LHCN-M2 (cell line): Measurements from ENCODE around the gene CMTM5. TPM values are rescaled to one million over a fixed set of nuclear protein-coding genes. Genes with fewer than 3 reads are reported as not detected.
"Not testable (repeated sequence)": the region's sequence is repeated elsewhere in the genome, so short reads cannot be mapped to it uniquely, and the experiment has no call there.

Source experiments
- DNase-seq: peaks from one replicate; pipeline ENCODE4 v3.0.0-alpha.2; 2012; ENCODE audit warnings: low read depth
- total RNA-seq: library from RNA; depleted of rRNA; stranded (reverse); fragments of >200 nt; gene quantifications from 2 replicates; pipeline ENCODE4 v1.2.3, GENCODE V29; 2014

CMTM5 gene
- total RNA-seq, 1 experiment from 2014 or later, result not detected

DNA sequence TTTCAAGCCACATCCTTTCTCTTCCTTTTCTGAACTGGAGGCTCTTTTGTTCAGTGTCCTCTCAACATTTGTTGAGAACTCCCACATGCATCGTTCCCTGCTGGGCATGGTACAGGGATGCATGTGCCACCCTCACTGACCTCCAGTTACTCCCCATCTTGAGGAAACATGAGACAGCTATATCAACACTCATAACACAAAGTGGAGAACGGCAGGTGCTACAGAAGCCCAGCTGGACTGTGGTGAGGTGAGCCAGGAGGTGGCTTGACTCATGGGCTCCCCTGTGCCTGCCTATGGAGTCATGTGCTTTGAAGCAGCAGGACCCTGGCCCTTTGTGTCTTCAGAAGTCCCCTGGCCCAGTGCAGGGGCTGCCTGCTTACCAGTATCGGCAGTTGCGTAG, 21.5 kb downstream of the CMTM5 start:
- DNase-seq, result no peak

DNA sequence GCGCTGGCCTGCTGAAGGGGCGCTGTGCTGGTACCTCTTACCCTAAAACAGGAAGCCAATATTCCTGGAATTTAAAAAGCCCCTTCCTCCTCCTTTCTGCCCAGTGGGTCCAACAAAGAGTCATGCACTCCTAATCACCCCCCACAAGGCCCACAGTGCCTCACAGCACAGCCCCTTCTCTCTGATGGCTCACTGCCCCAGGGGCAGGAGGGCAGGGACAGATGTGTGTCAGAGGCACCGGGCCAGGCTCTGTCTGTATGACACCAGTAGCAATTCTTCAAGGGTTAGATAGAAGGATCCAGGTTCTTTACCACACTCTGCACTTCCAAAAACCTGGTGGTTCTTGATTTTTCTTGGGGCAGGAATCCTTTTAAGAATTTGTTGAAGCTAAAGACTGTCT, 22.3 kb downstream of the CMTM5 start:
- DNase-seq, result no peak

DNA sequence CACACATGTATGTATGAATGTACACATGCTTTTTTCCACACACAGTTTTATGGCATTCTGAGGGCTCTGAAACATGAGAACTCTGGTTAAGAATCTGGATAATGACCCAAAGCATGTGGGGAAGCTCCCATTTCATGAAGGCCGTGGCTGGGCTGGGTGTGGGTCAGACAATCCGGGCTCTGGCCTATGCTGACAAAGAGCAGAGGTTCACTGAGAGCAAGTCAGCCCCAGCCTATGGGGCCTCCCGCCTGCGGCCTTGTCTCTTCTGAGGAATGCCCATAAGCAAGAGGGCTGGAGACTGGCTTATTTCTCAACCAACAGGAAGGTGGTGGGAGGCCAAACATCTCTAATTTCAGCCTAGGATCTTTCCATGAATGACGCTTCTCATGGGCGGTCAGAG, 22.7 kb downstream of the CMTM5 start:
- DNase-seq, result no peak

DNA sequence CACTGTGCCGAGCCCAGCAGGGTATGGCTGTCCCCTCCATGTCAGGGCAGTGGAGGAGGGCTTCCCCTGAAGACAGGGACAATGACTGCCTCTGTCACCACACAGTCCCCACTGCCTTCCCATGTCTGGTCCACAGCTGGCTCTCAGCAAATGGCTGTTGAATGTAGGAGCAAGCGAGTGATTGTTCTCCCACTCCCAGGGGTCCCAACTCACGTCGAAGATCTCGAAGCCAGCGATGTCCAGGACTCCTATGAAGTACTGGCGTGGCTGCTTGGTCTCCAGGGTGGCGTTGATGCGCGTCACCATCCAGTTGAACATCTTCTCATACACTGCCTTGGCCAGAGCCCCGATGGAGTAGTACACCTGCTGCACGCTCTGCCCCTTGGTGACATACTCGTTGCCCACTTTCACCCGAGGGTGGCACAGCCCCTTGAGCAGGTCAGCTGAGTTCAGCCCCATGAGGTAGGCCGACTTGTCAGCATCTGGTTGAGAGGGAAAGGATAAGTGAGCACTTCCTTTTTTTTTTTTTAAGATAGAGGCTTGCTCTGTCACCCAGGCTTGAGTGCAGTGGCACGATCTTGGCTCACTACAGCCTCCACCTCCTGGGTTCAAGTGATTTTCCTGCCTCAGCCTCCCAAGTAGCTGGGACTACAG, 23.8 kb downstream of the CMTM5 start:
- DNase-seq, result not testable (repeated sequence)

DNA sequence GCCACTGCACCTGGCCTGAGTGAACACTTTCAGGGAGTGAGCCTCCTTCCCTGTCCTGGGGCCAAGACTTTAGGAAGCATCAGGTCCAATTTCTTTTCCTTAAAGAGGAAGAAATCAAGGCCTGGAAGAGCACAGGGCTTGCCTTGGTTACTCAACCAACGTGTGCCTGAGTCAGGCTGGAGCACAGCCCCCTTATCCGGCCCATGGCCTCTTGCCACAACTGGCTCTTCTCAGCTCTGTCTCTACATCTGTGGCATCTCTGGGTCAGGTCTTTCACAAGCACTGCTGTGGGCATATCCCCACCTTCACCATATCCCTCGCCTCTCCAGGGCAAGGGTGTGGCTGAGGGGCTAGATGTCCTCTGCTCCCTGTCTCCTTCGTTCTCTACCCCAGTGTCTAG, 24.4 kb downstream of the CMTM5 start:
- DNase-seq, result no peak

DNA sequence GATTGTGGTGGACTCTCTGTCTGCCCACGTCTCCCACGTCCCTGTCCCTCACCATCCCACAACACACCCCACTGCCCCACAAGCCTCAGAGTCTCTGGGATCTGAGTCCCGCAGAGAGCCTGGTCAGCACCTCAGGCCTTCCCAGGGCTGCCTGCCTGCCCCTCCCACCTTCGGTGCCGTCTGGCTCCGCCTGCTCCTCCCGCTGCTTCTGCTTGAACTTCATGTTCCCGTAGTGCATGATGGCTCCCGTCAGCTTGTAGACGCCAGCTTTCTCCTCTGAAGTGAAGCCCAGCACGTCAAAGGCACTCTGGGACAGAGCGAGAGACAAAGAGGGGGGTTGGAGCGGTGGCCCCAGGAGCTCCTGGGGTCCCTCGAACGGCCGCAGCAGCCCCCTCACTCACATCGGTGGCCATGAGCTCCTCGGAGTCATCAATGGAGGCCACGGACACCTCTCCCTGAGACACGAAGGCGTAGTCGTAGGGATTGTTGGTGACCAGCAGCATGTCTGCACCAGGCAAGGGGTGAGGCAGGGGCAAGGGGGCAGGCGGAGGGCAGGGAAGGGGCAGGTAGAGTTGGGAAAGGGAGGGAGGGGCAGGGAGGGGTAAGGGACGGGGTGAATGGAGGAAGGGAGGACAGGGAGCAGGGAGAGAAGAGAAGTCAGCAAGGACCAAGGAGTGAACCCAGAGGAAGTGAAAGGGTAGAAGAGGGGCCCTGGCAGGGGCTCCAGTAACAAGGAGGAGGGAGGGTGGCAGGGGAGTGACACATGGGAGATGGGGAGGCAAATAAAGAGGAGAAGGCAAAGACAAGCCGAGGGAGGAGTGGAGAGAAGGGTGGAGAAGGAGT, 25.7 kb downstream of the CMTM5 start:
- no peak for DNase-seq

DNA sequence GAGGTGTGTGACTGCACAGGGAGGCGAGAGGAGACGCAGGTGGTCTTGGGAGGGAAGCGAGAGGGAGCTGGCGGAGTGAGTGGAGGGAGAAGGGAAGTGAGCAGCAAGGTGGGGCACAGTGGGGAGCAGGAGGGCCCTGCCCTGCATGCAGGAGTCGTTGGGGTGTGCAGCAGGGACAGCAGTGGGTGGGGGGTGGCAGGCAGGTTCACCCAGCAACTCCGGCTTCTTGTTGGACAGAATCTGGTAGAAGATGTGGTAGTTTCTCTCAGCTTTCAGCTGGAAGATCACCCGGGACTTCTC, 26.2 kb downstream of the CMTM5 start:
- no peak for DNase-seq

DNA sequence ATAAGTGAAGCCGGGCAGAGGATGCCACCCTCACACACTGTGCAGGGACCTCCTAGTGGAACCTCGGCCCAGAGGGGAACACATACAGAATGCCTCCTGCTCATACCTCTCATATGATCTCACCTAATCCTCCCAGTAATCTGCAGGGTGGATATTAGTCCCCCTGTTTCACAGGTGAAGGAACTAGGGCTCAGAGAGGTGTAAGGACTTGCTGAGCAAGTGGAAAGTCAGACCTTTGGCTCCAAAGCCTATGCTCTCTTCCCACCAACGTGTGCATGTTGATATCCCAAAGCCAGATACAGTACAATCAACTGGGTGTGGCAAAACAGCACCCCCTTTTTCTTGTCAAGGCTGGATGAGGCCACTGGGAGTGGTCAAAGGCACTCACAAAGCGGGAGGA, 27.1 kb downstream of the CMTM5 start:
- DNase-seq, result no peak

DNA sequence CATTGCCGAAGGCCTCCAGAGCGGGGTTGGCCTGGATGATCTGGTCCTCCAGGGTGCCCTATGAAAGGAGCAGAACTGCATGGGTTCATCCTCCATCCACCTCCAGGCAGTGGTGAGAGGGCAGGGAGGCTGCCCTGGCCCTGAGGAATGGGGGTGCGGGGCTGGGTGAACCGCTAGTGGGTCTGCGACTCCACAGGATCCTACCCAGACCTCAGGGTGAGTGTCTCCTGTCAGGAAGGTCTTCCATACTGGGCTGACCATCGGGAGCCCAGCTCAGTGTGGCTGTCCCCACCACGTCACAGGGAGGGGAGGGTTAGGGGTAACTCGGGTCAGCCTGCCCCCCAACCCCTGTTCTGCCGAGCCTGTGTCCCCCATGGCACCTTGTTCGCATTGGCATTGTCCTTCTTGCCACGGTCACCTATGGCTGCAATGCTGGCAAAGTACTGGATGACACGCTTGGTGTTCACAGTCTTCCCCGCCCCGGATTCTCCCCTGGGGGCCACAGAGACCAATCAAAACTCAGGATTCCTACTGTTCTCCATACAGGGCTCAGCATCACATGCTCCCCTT, 27.6 kb downstream of the CMTM5 start:
- no peak for DNase-seq

DNA sequence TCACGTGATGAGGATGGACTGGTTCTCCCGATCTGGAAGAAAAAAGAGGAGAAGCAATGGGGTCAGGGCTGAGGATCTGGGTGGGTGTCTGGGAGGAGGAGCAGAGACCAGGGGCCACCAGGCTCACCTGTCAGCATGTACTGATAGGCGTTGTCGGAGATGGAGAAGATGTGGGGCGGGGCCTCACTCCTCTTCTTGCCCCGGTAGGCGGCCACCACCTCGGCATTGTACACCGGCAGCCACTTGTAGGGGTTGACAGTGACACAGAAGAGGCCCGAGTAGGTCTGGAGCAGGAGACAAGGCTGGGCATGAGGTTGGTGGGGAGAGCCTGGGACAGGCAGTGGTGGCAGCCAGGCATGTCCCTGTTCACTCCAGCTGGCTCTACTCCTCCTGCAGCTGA, 28.2 kb downstream of the CMTM5 start:
- DNase-seq, result no peak

DNA sequence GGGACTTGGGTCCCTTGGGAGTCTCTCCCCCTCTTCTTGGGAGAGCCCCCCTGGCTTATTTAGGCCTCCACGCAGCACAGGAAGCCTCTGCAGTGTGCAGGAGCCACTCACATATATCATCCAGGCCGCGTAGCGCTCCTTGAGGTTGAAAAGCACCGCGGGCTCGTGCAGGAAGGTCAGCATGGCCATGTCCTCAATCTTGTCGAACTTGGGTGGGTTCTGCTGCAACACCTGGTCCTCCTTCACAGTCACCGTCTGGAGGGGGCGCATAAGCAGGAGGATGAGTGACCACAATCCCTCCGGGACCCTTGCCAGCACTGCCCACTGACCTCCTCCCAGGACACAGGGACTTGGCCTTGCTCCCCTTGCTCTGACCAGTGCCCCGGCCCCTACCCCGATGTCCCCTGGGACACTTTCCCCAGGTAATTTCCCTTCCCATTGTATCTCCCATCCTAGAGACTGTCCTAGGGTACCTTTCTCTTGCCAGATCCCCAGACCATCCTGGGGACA, 28.7 kb downstream of the CMTM5 start:
- DNase-seq, result no peak

DNA sequence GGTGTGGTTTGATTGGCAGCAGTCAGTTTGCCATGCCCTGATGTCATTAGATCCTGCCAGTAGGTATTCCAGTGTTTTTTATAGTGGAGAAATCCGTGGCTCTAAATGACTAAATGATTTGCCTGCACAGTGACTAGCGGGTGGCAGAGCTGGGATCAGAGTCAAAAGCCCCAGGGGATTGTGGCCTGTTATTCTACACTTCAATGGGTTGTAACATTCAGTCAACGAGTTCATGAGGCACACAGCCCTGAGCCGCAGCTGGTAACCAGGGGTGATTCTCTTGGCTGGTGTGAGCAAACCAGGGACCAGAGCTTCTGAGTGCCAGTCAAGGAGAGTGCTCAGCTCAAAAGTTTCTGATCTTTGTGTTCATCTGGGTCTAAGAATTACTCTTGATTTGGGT, 29.4 kb downstream of the CMTM5 start:
- DNase-seq, result peak; percentile 2

DNA sequence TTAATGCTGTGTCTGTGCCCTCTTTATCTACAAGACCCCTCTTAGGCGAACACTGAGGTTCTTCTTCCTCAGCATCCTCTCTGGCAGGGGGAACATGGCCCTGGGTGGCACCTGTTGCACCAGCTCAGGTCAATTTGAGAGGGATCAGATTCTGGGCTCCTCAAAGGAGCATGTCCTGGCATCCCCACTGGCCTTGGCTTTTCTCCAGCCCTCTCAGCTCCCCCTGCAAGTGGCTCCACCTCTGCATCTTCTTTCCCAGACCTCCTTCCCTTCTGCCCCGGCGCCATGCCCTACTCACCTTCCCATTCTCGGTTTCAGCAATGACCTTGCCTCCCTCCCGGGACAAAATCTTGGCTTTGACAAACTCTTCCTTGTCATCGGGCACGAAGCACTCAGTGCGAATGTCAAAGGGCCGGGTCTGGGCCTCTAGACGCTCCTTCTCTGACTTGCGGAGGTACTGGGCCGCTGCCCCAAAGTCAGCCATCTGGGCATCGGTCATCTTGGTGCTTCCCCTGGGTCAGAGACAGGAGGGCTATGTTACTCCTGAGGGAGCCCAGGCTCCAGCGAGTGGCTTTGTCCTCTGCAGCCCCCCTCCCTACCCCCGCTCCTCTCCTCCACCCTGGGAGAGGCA, 30.0 kb downstream of the CMTM5 start:
- no peak for DNase-seq

DNA sequence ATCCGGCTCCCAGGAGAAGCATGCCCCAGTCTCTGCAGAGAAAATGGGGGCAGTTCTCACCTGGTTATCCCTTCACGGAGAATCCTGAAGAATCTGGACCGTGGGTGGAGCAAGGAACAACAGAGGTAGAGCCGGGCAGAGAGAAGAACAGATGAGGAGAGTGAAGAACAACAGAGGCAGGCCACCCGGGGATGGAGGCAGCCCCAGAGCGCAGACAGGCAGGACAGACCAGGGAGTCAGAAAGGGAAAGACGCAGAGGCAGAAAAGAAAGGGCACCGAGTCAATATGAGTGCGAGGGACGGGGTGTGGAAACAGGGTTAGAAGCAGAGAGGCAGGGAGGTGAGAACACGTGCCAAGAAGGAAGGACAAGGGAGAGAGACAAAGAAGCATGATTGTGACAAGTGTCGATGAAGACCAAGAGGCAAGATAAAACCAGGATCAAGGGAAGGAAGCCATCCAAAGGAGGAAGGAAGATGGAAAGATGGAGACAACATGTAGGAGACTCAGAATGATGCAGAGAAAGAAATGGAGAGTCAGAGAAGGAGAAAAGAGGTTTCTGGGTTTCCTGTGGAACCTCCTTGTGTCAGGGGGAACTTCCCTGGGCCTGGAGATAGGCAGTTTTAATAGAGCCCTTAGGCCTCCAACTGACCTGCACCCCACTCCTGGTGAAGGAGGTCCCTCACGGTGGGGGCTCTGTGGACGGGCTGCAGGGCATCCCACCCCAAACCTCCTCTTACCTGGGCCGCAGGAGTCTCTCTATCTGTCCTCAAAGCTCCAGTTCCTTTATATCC, 30.9 kb downstream of the CMTM5 start, which contains the start of gene MYH6:
Gene MYH6 (minus strand): TSS at position 758 of the 791 bp plus-strand sequence. CDS start 1,050 bp downstream, outside the sequence.
- DNase-seq, result no peak

DNA sequence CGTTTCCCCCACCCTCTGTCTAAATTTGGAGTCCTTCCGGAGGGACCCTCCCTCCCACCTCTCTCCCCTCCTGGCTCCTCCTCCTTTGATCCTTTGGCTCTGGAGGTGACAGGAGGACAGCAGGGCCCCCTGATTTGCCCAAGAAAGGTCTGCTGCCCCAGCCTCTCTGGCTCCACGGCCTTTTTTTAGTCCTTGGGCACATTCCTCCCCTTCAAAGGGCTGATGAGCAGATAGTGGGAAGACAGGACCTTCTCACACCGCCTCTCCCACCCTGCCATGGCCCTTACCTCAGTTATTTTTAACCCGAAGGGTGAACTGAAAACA, 31.4 kb downstream of the CMTM5 start:
- DNase-seq, result no peak

DNA sequence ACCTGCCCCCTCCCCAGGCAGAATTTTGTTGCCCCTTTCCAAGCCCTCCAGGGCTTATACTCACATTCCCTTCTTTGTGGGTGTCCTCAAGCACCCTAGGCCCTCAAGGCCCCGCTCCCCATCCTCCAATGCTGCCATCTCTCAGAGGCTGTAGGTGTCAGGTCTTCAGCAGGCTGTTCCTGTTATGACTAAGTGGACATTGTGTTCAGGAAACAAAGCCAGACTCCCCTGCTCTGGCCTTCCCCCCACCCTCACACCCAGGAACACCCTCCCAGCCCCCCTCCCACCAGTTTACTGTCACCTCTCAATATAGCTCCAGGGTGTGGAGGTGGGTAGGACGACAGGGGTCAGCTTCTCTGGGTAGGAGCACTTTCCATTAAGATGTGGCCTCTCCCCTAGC, 32.6 kb downstream of the CMTM5 start:
- no peak for DNase-seq

DNA sequence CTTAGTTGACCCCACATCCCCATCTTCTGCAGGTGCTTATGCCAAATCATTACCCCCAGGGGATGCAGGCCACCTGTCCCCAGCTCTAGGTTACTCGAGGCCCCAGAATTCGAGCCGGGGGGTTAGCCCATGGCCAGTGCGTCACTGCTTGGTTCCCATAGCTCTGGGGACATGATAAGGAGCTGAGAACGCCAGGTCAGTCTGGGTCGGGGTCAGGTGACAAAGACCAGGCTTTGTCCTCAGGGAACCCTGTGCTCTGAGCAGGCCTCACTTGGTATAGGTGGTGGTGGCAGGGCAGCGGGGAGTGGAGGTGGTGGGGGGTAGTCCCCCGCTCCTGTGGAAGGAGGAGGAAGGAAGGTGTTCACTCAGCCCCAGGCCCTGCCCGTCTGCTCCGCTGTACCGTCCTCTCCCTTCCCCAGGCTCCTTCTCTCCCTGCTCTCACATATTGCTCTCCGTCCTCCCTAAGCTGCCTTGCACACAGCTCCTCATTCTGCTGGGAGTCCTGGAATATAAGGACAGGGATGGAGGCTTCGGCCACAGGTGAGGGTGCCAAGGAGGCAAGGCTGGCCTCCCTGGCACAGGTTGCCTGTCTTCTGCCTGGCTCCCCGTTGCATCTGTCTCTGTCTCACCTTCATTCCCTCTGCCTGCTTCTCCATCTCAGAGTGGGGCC, 33.3 kb downstream of the CMTM5 start:
- no peak for DNase-seq

DNA sequence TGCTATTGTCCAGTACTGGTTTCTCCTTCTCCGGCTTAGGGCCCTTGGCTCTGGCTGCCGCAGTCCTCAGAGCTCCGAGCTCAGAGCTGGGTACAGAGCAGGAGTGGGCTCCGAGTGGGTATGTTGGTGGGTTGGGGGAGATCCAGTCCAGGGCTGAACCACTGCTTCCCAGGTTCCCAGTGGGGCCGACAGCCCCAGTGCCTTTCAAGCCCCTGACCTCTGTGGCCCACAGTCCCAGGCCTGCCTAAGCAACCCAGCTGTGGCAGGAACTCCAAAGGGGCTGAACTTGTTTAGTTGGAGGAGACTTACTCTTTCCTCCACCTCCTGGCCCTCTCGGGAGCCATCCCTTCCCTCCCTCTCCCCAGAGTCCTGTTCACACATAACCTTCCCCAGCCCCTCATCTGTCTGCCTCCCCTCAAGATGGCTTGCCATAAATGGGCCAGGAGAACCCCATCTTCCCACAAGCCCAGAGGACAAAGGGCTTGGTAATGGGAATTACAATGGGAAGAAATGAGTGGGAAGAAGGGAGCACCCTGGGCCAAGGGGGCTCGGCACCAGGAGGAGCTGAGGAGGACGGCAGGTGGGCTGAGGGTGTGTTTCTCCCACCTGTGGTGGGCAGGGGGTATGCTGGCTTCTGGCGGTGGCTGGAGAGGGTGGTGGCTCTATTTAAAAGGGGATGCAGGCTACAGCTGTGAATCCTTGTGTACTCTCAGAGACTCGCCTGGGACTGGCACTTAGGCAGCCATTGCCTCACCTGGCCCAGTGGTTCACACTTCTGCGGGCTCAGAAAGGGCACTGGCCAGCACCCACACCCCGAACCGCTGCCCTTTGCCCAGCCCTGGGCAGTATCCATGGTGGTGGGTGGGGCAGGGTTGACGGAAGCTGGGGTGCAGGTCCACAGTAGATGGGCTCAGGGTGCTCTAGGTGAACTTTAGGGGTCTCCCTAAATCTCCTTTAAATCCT, 35.0 kb downstream of the CMTM5 start:
- no peak for DNase-seq

DNA sequence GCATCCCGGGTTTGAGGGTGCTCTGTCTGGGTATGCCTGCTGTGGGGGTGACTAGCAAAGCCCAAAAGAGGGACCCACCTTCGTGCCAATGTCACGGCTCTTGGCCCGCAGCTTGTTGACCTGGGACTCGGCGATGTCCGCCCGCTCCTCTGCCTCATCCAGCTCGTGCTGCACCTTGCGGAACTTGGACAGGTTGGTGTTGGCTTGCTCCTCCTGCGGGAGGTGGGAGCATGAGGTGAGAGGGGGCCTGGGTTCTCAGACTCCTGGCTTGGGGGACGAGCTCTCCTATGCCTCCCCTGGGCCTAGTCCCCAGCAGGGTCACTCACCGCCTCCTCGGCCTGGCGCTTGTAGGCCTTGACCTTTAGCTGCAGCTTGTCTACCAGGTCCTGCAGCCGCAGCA, 36.8 kb downstream of the CMTM5 start:
- no peak for DNase-seq

DNA sequence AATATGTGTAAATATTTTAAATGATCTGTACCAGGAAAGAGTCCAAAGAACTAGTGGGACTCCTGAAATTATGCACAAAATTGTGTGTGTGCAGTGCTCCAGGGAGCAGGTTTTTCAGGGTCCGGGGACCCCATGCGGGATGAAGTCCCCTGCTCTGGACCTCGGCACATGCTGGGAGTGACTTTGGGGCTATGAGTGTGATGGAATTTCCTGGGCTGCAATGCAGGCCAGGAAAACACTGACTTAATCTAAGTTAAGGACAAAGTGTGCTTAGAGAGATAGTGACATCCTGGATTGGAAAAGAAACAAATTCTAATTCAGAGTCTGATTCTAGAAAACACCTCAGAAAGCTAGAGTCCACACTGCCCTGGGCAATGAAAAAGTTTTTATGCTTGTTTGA, 37.4 kb downstream of the CMTM5 start:
- DNase-seq, result no peak
